GM18868 (cell line): Measurements from ENCODE around the gene ABCB9.
A peak's percentile ranks its signal among the peaks of the same experiment; 100 is the strongest.

ENCODE experiments used
- ATAC-seq: cut with Tn5 transposase; IDR thresholded peaks from one replicate; pipeline ENCODE4 v1.9.1; 2021; ENCODE audit warnings: mild to moderate bottlenecking, moderate library complexity; ENCODE audit not compliant: unreplicated experiment

Gene ABCB9

GRCh38 chr12:122982963-122983788 lies 16.9 kb upstream of the ABCB9 start:
- no peak for ATAC-seq

GRCh38 chr12:122982477-122982815 lies 16.2 kb upstream of the ABCB9 start:
- ATAC-seq = no peak

- no peak for ATAC-seq
Measured at GRCh38 chr12:122981587-122982476, 15.6 kb upstream of the ABCB9 start.

- peak; percentile 24 for ATAC-seq
Measured at GRCh38 chr12:122981036-122981471, 14.8 kb upstream of the ABCB9 start.

GRCh38 chr12:122980183-122981035 lies 14.1 kb upstream of the ABCB9 start, which contains the start of gene ARL6IP4:
Gene ARL6IP4 (plus strand): TSS chr12:122980681. CDS start chr12:122981140, 459 bp downstream.
- ATAC-seq = peak; percentile 63

GRCh38 chr12:122979908-122980182 lies 13.6 kb upstream of the ABCB9 start:
- ATAC-seq = no peak

- ATAC-seq = no peak
Measured at GRCh38 chr12:122979001-122979907, 13.0 kb upstream of the ABCB9 start.

- no peak for ATAC-seq
Measured at GRCh38 chr12:122978507-122978955, 12.3 kb upstream of the ABCB9 start.

- no peak for ATAC-seq
Measured at GRCh38 chr12:122977655-122978392, 11.6 kb upstream of the ABCB9 start.

- ATAC-seq = no peak
Measured at GRCh38 chr12:122977153-122977552, 10.9 kb upstream of the ABCB9 start.

- ATAC-seq = no peak
Measured at GRCh38 chr12:122976648-122976975, 10.3 kb upstream of the ABCB9 start.

- ATAC-seq = no peak
Measured at GRCh38 chr12:122975790-122976647, 9.8 kb upstream of the ABCB9 start.

- peak; percentile 81 for ATAC-seq
Measured at GRCh38 chr12:122974892-122975789, 8.9 kb upstream of the ABCB9 start, which contains the start of gene OGFOD2. Gene OGFOD2 (plus strand): TSS chr12:122975244. CDS start chr12:122975252, 8 bp downstream.

- peak; percentile 79 for ATAC-seq
Measured at GRCh38 chr12:122974274-122974891, 8.1 kb upstream of the ABCB9 start.

- no peak for ATAC-seq
Measured at GRCh38 chr12:122969676-122970075, 3.4 kb upstream of the ABCB9 start.

GRCh38 chr12:122968104-122968503 lies 1.8 kb upstream of the ABCB9 start:
- no peak for ATAC-seq
